HG03135 (cell line): ENCODE data around the gene CTBP2.
"Not testable (repeated sequence)": the region's sequence is repeated elsewhere in the genome, so short reads cannot be mapped to it uniquely, and the experiment has no call there.

Source experiments
- ATAC-seq: cut with Tn5 transposase; IDR thresholded peaks from one replicate; pipeline ENCODE4 v1.9.1; 2021; ENCODE audit warnings: mild to moderate bottlenecking, moderate library complexity; ENCODE audit not compliant: unreplicated experiment

Gene CTBP2

DNA sequence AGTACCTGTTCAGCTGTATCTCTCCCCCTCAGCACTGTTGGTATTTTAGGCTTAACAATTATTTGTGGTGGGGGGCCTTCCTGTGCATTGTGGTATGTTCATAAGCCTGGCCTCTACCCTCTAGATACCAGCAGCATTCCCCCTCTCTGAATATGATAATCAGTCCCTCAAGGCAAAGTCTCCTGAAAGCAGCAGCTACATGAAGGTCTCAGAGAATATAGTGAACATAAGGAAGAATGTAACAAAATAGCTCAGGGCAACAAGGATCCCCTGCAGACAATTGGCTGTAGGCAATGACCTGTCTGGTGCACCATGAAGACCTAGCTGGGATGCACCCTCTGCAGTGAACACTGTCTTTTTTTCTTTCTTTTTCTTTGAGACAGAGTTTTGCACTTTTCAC is 86.4 kb downstream of the CTBP2 start:
- ATAC-seq, result no peak

DNA sequence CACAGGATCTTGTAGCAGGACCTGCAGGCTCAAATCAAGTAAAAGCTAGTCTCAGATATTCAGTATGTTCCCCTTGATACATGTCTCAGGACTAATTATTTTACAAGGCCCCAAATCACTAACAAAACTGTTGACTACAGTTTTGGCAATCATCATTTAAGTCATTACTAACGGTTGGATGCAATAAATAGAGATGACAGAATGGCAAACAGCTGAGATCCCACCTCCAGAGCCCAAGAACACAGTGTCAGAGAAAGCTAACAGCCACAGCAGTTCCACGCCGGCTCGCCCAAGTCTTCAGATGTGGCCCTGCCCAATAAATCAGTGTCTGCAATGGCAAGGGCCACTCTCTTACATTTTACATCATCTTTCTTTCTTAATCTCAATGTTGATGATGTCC is 87.6 kb downstream of the CTBP2 start:
- no peak for ATAC-seq

DNA sequence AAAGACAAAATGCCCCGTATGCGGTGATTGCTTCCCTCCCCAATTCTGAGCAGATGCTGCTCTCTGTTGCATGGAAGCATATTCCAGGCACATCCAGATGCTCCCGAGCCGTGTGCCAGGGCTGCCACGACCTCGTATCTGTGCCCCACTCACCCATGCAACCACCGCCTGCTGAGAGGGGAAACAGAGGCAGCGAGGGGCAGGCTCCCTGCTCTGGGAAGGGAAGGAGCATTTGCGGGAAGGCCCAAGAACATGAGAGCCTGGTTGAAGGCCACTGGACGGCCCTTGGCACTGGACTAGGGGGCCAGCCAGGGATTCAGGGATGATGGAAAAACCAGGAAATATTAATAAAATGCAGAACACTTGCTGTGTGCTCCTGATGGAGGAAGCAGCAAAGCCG is 89.4 kb downstream of the CTBP2 start:
- ATAC-seq, result no peak

DNA sequence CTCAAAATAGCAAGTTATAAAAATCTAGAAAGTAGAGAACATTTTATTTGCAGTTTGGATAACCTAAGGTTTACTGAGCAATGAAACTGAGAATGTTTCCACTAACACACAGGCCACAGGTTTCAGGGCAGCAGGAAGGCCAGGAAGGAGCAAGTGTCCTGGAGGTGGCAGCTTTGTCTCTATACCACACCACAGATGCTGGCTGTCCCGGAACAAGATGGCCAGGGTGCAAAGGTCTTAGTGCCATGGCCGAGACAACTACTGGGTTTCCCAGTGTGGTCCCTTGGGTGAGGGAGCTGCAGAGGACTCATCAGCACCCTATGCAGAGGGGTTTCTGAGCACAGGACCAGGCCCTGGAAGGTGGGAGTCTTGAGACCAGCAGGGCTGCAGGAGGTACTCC is 92.0 kb downstream of the CTBP2 start:
- no peak for ATAC-seq

DNA sequence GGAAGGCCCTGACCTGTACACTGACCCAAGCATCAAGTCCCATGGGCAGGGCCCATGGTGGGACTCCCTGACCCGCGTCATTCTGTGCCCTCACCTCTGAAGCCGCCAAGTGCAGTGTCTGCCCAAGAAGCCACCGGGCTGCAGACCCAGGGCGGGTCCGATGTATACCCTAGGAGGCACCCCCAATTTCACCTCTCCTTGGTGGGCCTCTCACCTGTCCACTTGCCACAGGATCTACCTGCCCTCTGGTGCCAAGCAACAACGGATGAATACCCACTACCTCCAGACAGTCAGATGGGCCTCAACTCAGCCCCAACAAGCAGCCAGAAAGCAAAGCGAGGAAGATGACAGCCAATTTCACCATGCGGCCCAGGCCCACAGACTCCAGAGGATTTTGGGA is 92.6 kb downstream of the CTBP2 start:
- ATAC-seq, result no peak

DNA sequence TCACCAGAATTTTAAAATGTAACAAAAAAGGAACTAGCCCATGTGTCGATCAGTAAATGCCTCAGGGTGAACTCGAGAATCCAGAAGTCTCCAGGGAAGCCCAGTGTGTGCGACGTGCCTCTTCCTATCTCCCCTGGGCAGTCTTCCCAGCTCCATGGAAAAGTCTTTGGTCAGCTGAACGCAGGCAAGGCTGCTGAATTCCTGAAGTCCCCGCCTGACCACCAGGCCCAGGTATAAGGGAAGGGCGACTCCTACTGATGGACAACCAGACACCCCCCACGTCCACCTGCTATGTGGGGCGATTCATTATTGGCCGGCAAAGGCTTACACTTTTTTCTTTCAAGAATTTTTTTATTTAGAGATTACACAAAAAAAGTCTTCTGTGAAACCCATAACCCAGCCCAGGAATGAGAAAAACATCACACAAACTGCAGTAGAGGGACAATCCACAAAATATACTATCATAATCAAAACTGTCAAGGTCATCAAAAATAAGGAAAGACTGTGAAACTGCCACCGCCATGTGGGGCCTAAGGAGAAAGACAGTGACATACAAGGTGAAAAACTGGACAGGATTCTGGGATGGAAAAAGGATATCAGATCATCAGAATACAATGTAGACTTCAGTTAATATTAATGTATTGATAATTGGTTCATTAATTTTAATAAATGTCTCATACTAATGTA is 93.5 kb downstream of the CTBP2 start:
- ATAC-seq, result no peak

DNA sequence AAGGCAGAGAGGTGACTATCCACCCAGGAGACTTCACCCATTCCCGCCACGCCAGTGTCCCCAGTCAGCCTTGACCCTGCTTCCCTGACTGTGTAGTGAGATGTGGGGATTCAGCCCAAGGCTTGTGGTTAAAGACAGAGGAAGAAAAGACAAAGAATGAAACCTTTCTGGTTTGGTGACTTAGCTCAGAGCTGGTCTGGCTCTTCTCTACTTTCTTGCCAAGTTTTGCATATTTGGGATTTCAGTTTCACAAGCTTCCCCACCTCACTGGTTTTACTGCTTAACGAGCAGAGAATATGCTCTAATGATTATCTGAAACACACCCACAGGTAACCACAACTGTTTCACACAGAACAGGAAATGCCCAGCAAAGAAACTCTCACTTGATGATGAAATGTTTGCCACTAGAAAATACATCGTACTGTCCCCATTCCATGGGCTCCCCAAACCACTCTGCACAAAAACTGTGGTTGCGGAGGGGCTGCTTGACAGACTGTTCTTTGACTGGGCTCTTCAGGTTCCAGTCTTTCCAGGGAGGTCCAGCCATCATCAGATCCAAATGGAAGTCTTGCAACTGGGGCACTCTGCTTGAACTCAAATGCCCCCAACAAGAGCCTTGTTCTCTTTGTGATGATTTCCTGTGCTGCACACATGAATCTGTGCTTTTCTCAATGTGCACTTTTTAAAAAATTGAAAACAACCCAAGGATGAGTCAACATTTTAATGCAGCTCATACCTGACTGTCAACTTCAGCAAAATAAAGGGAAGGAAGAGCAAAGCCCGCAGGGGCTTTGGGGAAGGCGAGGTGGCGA is 95.5 kb downstream of the CTBP2 start:
- ATAC-seq, result peak; percentile 96

DNA sequence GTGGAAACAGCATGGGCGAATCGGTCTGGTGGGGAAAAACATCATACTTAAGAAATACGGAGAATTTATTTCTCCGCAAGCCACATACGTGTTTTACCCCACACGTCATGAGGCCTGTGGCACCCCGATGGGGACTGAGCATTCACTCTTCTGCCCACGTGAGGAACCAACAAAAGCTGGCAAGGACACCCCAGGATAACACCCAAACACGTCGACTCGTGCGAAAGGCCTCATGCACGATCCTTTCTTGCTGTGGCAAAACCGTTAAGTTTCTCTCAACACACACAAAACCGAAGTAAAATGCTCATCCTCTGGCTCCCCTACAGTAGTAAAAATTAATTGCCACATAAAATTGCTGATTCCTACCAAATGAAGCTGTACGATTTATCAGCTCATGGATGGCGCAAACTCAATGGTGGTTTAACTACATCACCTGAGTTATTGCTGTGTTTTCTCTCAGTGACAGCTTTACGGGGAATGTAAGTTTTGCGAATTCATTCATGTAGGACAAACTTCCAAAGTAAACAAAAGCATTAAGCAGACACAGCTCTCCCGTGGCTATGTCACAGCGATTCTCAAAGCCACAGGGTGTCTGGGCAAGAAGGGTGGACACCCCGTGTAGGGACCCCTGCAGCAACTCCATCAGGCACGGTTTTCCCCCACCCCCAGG is 97.0 kb downstream of the CTBP2 start:
- no peak for ATAC-seq

DNA sequence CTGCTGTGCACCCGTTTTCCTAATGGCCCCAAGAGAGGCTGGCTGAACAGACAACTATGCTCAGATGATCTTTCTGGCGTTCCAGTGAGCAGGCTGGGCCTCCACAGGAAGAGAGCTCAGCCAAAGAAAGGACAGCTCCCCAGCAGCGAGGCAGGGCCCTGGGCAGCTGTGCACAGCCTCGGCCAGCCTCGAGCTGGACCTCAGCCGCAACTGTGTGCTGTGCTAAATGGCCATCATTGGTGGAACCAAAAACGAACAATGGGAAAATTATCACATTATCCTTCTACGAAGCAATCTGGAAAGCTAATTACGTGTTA is 97.5 kb downstream of the CTBP2 start:
- no peak for ATAC-seq

DNA sequence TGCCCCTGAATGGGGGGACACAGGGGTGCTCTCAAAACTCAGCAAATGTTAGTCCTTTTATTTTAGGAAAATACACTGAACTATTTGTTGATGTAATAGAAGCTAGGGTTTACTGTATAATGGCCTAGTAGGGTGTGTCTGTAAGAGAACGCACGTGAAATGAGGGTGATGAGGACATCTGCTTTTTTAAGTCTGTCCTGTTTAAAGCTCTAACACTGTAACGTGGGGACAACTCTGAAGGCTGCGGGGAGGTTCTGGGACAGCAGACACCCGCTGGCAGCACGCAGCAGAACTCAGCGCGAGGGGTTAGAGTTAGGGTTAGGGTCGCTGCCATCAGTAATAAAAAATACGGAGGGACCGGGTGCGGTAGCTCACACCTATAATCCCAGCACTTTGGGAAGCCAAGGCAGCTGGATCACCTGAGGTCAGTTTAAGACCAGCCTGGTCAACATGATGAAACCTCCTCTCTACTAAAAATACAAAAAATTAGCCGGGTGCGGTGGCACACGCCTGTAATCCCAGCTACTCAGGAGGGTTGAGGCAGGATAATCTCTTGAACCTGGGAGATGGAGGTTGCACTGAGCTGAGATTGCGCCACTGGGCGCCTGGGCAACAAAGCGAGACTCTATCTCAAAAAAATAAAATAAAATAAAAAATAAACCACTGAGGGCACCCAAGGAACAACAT is 98.0 kb downstream of the CTBP2 start:
- ATAC-seq, result no peak

DNA sequence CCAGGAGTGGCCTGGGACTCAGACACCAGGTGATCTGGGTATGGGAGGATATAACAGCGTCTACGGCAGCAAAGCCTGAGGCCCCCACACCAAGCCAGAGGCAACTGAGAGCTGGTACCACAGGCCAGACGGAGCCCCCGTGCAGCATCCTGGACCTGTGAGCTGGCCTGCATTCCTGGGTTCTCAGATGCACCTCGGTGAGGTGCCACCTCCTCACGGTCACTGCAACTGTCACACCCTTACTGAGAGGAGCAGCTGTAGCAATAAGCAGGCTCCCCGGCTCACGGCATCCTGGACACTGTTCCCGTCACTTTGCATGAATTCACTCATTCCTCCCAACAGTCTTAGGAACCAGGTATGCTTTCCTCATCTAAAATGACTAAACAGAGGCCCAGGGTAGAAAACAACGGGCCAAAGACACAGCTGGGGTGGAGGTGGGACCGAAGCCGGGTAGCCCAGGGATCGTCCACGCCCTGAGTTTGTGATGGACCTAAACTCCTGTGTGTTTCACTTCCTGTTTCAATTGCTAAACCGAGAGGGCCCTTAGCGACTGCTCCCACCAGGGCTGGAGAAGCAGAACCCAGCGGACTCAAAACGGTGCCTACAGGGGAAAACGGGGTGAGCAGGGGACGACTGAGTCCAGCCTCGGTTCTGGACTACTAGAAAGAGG is 98.7 kb downstream of the CTBP2 start:
- no peak for ATAC-seq

DNA sequence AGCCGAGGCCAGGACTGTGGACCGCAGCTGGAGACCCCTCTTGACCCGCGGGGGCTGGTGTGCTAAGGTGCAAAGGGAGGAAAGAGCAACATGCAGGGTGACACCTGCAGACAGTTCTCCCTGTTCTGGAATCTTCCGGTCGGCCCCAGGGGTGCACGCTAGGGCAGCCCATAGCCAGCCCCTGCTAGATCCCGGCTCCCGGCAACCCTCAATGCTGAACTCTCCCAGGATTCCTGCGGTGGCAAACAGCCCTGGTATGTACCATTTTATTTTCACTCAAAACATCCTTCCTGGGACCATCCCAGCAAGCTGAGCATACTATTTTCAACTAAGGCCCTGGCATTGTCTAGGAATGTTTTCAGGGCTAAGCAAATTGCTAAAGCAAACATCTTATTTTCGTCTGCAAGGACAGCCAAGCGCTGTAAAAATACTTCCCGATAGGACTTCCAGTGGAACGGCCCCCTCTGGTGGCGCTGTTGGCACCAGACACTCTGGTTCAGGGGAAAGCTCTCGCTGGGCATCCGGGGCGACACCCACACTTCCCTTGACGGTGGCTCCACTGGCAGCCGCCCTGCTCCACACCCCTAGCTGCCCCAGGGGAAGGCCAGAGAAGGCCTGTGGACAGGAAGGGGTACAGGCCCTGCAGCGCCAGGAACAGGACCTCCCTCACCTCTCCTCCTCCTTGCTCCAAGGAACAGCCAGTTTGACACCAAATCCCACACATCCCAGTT is 99.4 kb downstream of the CTBP2 start:
- no peak for ATAC-seq

DNA sequence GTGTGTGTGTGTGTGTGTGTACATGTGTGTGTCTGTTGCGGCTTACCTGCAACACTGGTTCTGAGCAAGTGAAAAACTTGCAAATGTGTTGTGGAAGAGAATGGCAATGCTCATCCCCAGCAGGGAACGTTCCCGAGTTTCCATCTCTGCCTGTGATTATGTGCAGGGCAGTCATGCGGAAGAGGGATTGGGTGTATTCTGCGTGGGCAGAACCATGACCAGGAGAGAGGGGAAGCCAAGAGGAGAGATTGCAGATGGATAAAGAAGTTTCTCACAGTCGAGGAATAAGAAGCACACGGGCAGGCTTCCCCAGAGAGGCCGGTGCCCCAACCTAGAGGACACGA is 99.9 kb downstream of the CTBP2 start:
- no peak for ATAC-seq

DNA sequence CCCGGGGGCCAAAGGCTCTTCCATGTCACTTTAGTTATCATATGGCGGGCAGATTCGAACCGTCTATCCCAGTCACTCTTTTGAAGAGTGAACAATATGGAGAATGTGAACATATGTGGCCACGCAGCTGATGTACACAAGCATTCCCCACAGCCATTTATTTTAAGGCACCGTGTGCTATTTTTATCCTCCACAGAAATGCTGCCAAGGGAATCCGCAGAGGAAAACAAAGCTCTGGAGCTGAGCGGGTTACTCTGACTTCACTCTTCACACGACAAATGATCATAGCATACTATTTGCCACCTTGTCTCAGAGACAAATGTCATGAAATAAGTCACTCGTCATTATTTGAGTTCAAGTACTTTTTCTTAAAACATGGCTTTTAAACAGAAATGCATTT is 100.3 kb downstream of the CTBP2 start:
- no peak for ATAC-seq

DNA sequence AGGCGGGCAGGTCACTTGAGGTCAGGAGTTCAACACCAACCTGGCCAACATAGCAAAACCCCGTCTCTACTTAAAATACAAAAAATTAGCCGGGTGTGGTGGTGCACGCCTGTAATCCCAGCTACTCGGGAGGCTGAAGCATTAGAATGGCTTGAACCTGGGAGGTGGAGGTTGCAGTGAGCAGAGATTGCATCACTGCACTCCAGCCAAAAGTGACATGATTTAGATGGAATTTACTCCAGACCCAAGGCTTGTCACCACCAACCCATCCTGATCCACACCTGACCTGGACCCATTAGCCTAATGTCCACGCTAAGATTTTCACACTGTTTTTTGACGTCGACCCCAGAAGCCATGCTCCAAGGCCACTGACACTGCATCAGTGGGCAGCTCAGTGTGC is 101.0 kb downstream of the CTBP2 start:
- not testable (repeated sequence) for ATAC-seq

DNA sequence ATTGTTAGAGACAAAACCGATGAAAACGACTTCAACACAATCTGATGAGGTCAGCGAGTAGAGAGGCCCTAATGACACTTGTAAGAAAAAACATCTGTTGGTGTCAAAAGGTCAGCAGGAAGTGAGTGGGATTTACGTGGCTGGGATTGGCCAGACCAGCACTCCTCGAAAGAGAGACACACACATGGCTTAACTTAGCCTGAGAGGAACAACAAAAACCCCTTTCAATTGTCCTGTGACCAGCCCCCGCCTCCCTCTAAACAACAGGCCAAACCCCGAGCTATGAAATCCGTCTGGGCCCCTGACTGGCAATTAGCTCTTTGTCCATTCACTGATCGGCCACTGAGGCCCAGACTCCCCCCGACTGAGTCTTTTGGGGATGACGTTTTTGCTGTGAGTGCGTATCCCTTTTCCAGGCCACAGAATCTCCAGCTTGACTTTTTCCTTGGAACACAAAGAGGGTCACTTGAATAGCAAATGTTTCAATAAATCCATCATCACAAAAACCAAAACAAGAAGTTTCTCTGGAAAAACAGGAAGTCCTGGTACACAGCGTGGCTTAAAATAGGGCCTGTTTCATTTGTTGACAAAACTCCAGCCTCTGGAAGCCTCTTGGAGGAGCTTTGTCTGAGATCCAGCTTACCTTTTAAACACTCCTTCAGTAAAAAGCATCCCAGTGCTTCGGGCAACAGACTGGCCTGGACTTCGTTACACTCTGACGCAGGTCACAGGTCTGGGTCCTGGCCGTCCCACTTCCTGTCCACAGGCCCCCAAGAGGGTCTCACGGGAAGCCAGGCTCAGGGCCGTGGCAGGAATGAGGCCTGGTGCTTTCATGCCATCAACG is 103.0 kb downstream of the CTBP2 start:
- no peak for ATAC-seq

DNA sequence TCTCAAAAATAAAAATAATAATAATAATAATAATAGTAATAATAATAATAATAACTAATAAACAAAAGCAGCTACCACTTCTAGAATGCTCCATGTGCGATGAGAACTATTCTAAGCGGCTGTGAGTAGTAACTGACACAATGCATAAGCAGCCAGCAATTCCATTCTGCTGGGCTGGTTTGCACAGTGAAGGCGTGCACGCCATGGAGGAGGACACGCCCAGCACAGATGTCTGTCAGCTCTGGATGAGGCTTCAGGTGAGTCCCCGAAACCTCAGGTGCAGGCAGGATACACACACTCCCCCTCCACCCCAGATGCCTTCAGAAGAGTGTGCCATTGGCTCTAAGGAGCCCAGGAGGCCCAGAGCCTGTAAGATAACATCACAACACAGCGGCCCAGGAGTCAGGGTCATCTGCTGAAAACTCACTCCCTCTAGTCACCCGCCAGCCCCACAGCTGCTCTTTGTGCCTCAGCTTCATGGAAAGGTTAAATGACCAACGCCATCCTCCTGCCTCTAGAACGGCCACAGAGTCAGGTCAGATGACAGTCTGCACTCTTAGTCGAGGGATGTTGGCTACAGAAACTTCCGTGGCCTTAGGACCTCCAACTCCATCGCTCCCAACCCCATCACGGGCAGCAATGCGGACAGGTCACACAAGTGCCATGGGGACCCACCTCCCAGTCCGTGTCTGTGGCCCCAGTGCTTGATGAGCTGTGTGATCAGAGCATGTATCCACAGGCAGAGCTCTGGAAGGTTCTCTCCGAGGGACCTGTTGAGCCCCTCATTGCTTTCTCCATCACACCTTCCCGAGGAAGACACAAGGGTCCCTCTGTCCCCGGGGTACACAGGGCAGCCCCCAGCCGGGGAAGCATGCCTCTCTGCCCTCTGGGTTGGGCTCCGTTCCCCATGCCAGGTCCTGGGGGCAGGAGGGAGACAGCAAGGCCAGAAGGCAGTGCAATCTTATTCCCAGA is 103.9 kb downstream of the CTBP2 start:
- ATAC-seq, result no peak

DNA sequence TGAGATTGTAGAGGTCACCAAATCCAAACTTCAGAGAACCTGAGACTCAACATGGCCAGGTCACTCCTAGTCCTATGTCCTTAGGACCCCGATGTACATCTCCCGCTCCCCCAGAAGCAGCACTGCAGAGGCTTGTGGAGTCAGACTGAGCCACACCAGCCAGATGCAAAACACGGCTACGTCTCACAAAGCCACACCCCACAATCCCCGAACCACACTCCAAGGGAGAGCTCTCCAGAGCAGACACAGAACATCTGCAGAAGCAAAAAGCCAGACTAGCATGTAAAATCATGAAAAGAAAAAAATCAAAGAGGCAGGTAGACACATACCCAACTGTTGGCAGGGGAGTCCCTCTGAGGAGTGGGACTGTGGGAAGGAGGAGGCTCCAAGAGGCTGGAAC is 104.9 kb downstream of the CTBP2 start:
- ATAC-seq, result no peak
